Loucy (cell line): ENCODE results near the gene LRRN4CL.

ENCODE experiments used
- EZH2phosphoT487 ChIP-seq: fragments of 200-600 bp; IDR thresholded peaks from 2 replicates; pipeline ENCODE4 v1.6.1; 2018; ENCODE audit warnings: antibody characterized with exemption, mild to moderate bottlenecking, moderate library complexity, borderline replicate concordance
- TF ChIP-seq, protein P1 (sequence below): fragments of 200-600 bp; sonication (generic); conservative IDR thresholded peaks from 2 replicates; pipeline ENCODE4 v1.5.1; 2014; ENCODE audit warnings: mild to moderate bottlenecking, antibody characterized with exemption, low read length

DNA sequence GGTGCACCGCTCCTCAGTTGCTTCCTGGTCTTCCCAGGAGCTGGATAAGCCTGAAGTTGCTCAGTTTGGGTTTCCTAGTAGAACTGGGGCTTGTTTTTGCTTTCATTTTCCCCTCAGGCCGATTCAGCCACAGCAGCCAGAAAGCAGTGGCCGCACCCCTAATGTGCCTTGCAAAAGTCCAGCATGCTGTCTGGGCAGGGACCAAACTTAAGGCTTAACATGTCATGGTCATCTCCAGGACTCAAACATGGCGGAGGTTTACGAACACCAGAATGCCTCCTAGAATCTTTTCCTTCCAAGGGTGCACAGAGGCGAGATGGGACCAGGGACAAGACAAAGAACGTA, 20.6 kb upstream of the LRRN4CL start:
- TF ChIP-seq, protein P1, sequence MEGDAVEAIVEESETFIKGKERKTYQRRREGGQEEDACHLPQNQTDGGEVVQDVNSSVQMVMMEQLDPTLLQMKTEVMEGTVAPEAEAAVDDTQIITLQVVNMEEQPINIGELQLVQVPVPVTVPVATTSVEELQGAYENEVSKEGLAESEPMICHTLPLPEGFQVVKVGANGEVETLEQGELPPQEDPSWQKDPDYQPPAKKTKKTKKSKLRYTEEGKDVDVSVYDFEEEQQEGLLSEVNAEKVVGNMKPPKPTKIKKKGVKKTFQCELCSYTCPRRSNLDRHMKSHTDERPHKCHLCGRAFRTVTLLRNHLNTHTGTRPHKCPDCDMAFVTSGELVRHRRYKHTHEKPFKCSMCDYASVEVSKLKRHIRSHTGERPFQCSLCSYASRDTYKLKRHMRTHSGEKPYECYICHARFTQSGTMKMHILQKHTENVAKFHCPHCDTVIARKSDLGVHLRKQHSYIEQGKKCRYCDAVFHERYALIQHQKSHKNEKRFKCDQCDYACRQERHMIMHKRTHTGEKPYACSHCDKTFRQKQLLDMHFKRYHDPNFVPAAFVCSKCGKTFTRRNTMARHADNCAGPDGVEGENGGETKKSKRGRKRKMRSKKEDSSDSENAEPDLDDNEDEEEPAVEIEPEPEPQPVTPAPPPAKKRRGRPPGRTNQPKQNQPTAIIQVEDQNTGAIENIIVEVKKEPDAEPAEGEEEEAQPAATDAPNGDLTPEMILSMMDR, result no peak
- TF ChIP-seq EZH2phosphoT487, result no peak
